ENCODE data around the gene SGCG.
"Not testable (repeated sequence)": the region's sequence is repeated elsewhere in the genome, so short reads cannot be mapped to it uniquely, and the experiment has no call there.

Gene SGCG

DNA sequence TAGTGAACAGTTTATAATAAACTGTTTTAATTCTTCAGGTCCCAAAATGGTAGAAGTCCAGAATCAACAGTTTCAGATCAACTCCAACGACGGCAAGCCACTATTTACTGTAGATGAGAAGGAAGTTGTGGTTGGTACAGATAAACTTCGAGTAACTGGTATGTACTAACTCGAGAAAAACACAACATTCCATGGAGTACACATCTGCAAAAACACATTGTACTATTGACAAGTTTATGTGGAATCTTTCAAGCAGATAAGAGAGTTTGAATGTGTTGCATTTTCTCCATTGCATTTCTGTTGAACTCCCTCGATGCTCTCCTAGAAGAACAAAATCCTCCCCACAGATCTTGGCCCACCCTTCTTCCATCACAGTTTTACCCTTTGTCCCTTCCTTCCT lies 98.5 kb downstream of the SGCG start:
- ChIA-PET POLR2A (ENCODE audit: low non-redundant PET) (no interaction called here), CTCF (no interaction called here)
- TF ChIP-seq, protein P1, sequence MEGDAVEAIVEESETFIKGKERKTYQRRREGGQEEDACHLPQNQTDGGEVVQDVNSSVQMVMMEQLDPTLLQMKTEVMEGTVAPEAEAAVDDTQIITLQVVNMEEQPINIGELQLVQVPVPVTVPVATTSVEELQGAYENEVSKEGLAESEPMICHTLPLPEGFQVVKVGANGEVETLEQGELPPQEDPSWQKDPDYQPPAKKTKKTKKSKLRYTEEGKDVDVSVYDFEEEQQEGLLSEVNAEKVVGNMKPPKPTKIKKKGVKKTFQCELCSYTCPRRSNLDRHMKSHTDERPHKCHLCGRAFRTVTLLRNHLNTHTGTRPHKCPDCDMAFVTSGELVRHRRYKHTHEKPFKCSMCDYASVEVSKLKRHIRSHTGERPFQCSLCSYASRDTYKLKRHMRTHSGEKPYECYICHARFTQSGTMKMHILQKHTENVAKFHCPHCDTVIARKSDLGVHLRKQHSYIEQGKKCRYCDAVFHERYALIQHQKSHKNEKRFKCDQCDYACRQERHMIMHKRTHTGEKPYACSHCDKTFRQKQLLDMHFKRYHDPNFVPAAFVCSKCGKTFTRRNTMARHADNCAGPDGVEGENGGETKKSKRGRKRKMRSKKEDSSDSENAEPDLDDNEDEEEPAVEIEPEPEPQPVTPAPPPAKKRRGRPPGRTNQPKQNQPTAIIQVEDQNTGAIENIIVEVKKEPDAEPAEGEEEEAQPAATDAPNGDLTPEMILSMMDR (conservative IDR thresholded peaks at IDR 0.05; ENCODE audit: low read depth) = no peak

DNA sequence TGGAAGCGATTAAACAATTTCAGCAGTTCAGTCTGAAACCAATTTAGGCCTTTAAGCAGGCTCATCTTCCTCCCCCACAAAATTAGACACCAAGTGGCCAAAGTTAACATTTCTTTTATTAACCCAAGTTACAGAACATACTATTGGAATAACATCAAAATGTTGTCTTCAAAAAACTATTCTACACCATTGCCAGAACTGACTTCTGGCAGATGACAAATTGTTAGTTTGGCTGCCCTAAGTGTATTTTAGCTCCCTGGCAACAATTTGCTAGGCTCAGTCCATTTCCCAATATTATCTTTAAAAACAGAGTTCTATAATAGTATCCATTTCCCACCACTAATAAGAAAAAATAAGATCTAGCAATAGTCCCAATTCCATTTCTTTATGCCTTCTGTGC lies 107.8 kb downstream of the SGCG start:
- no peak for DNase-seq (ENCODE audit: low spot score)
- POLR2A ChIA-PET (ENCODE audit: low non-redundant PET) = no interaction called here
- TF ChIP-seq, protein P1 (conservative IDR thresholded peaks at IDR 0.05; ENCODE audit: low read depth) = no peak
- no peak overlapping the region for H3K27ac ChIP-seq
- CTCF ChIA-PET = interaction anchor here (0.6 kb wide), 1 partner anchor 133 kb away, joined by 3 read pairs; no protein-coding TSS in a partner anchor

More for the DNA sequence above, 98.5 kb downstream of the SGCG start:
- DNase-seq (ENCODE audit: low spot score) = no peak
- no peak overlapping the region for H3K27ac ChIP-seq

DNA sequence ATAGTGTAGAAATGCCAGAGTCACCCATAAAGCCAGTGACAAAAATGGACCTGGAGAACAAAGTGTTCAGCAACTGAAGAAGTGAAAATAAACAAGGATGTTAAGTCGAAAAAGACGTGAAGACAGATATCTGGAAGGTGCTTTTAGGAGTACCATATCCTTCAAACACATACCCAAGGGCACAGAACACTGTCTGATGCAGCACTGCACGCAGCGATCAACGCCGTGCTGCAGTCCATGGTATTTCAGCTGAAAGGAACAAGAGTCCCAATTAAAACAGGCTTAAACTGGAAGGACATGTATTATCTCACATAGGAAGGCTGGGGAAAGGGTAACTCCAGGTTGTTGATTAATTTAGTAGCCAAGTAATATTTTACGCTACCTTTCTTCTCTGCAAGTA lies 108.2 kb downstream of the SGCG start:
- TF ChIP-seq, protein P1 (conservative IDR thresholded peaks at IDR 0.05; ENCODE audit: low read depth) = no peak
- ChIA-PET CTCF (interaction anchor here (0.6 kb wide), 1 partner anchor 134 kb away, joined by 3 read pairs; no protein-coding TSS in a partner anchor), POLR2A (ENCODE audit: low non-redundant PET) (no interaction called here)
- no peak for DNase-seq (ENCODE audit: low spot score)
- no peak overlapping the region for H3K27ac ChIP-seq

DNA sequence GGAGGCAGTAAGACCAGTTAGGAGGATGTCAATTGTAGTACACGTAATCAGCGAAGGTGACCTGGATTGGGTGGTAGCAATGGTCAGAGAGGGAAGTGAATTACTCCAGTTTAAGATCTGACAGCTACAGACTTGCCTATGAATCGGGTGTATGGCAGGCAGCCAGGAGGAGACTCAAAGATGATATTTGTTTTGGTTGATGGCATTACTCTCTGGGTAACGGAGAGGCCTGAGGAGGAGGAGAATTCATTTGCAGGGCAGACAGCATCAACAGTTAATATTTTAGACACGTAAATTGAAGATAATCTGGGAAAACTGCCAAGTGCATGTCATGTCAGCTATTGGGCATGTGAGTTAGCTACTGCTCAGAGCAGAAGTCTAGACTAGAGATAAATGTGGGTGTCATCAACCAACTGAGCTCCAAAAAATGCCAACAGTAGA lies 109.2 kb downstream of the SGCG start:
- ChIA-PET CTCF (interaction anchor here (0.5 kb wide), 1 partner anchor 304 kb away, joined by 4 read pairs; no protein-coding TSS in a partner anchor), POLR2A (ENCODE audit: low non-redundant PET) (no interaction called here)
- peak; percentile 63 for DNase-seq (ENCODE audit: low spot score)
- no peak overlapping the region for H3K27ac ChIP-seq
- TF ChIP-seq, protein P1 (conservative IDR thresholded peaks at IDR 0.05; ENCODE audit: low read depth) = no peak

DNA sequence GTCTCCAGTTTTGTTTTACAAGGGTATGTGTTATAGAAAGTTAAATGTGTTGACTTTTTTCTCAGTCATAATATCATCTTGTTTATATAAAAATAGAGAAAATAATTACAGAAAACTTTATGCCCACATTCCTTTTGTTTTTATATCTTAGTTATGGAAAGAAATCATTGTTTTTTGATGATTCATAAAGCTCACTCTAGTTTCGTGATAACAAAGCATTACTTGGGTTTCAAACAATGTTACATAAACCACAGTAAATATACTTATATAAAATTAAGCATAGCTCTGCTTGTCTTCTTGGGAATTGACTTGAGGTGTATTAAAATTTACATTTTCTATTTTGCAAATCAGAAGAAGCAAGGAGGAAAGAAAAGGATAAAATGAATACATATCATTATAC lies 111.8 kb downstream of the SGCG start:
- POLR2A ChIA-PET (ENCODE audit: low non-redundant PET) = no interaction called here
- DNase-seq (ENCODE audit: low spot score) = no peak
- CTCF ChIA-PET = interaction anchor here (0.6 kb wide), 1 partner anchor 70 kb away, joined by 3 read pairs; no protein-coding TSS in a partner anchor
- TF ChIP-seq, protein P1 (conservative IDR thresholded peaks at IDR 0.05; ENCODE audit: low read depth) = no peak
- no peak overlapping the region for H3K27ac ChIP-seq

DNA sequence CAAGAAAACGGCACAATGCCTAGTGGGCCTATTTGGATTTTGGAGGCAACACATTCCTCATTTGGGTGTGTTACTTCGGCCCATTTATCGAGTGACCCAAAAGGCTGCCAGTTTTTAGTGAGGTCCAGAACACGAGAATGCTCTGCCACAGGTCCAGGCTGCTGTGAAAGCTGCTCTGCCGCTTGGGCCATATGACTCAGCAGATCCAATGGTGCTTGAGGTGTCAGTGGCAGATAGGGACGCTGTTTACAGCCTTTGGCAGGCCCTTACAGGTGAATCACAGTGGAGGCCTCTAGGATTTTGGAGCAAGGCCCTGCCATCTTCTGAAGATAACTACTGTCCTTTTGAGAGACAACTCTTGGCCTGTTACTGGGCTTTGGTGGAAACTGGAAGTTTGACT lies 134.1 kb downstream of the SGCG start:
- DNase-seq (ENCODE audit: low spot score); CTCF ChIA-PET; H3K27ac ChIP-seq; POLR2A ChIA-PET (ENCODE audit: low non-redundant PET): not testable (repeated sequence)

DNA sequence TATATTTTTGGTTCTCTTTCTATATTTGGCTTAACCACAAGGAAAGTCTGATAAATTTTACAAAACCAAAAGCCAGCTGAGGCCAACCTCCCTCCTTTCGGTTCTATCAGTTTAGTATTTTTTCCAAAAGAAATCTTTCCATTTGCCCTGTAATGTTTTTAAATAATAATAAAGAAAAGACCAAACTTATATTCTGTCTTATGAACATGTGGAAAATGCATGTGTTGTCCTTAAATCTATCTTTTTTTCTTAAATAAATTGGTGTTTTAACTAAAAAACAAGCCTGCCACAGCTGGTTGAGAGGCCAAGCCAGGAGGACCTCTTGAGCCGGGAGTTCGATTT lies 139.1 kb downstream of the SGCG start:
- peak overlapping the region; percentile 46; the same call in 1 of the 2 replicates for H3K27ac ChIP-seq
- ChIA-PET CTCF (interaction anchor here (0.5 to 1.2 kb wide), 3 partner anchors 516 to 1671 kb away, joined by 3 to 5 read pairs (median 4); no protein-coding TSS in a partner anchor), POLR2A (ENCODE audit: low non-redundant PET) (no interaction called here)
- DNase-seq (ENCODE audit: low spot score) = no peak
- TF ChIP-seq, protein P1 (conservative IDR thresholded peaks at IDR 0.05; ENCODE audit: low read depth) = peak; percentile 21; the same call in 1 of the 2 replicates
